HepG2 (cell line): ENCODE data around the gene TRNP1. TPM values are rescaled to one million over a fixed set of nuclear protein-coding genes. Genes with fewer than 3 reads are reported as not detected.

Source experiments
- CCAR2 ChIP-seq: fragments of 200-400 bp; formaldehyde crosslinking; optimal IDR thresholded peaks from 2 replicates; pipeline ENCODE3; 2018; ENCODE audit warnings: low read depth, mild to moderate bottlenecking, low read length, moderate library complexity
- KIAA2018 ChIP-seq: sonication (generic); formaldehyde crosslinking; IDR thresholded peaks from 2 replicates; pipeline ENCODE4 v1.5.0; 2020; ENCODE audit warnings: mild to moderate bottlenecking, missing genetic modification reagents, borderline replicate concordance
- POLR2A ChIP-seq, 2 experiments: IDR thresholded peaks; 2 replicates each; pipeline ENCODE4 v1.6.1; 2011; ENCODE audit warnings: low read depth in 2 of 2, low read length in 2 of 2, mild to moderate bottlenecking in 1 of 2, moderate library complexity in 1 of 2; ENCODE audit not compliant: insufficient read depth in 1 of 2
- YEATS4 ChIP-seq: sonication (generic); formaldehyde crosslinking; IDR thresholded peaks from 2 replicates; pipeline ENCODE4 v1.4.0; 2020; ENCODE audit warnings: missing genetic modification reagents, borderline replicate concordance
- ZBTB4 ChIP-seq: sonication (generic); formaldehyde crosslinking; IDR thresholded peaks from 2 replicates; pipeline ENCODE4 v1.4.0; 2020; ENCODE audit warnings: missing genetic modification reagents, mild to moderate bottlenecking, borderline replicate concordance
- ZFP36 ChIP-seq: fragments of 150-350 bp; IDR thresholded peaks from 2 replicates; pipeline ENCODE4 v1.6.1; 2018; ENCODE audit warnings: borderline replicate concordance, low read length, low read depth; ENCODE audit not compliant: partially characterized antibody
- polyA plus RNA-seq, 8 experiments: library from polyadenylated mRNA; depleted of rRNA in 3 of 8; stranded (reverse) in 7 of 8; unstranded in 1 of 8; fragments of >200 nt; fragmentation: Illumina TruSeq in 4 of 8; extraction: Trizol in 4 of 8; gene quantifications; 2 replicates each; pipeline versions ENCODE4 v1.2.1 to v1.2.3, GENCODE V29; 2011 to 2016; ENCODE audit warnings: low read depth in 4 of 8, missing spikeins in 1 of 8, mixed read lengths in 1 of 8; ENCODE audit not compliant: insufficient read depth in 1 of 8
- total RNA-seq, 5 experiments: library from RNA; depleted of rRNA; stranded (reverse); fragments of >200 nt; fragmentation: Illumina TruSeq; extraction: Trizol; gene quantifications; 2 replicates each; pipeline ENCODE4 v1.2.3, GENCODE V29; 2016; ENCODE audit warnings: low read depth in 1 of 5

The TRNP1 gene
- total and polyA plus RNA-seq, 2 of the 13 experiments (the other 11 are each of a cell fraction or from before 2014, with no cell fraction given): 42.0 to 158 TPM

- TF ChIP-seq KIAA2018 (CRISPR knock-in tag) (no peak), POLR2A (IDR thresholded peaks at IDR 0.05; ENCODE audit: insufficient read depth in 1 of 2, low read depth in 2 of 2, low read length in 2 of 2) (no peak), ZBTB4 (CRISPR knock-in tag) (peak; percentile 32; the same call in 1 of the 2 replicates), YEATS4 (CRISPR knock-in tag) (no peak), CCAR2 (peak; percentile 60), ZFP36 (no peak)
These were observed 10.4 kb downstream of the TRNP1 start (continued) for GRCh38 chr1:27003745-27004470.
